Panc1 (cell line): ENCODE measurements around the gene CDH16. TPM values are rescaled to one million over a fixed set of nuclear protein-coding genes. Genes with fewer than 3 reads are reported as not detected.

ENCODE experiments used
- ATAC-seq: fragments of 200-7000 bp; cut with Tn5 transposase; 2 replicates; pipeline ENCODE4 v1.9.1; 2020; ENCODE audit warnings: mild to moderate bottlenecking, moderate library complexity
- BruUV-seq: library from RNA; stranded (reverse); fragments of 400-500 nt; replicated peaks from 2 replicates; lab custom pipeline; 2021; lab: Mats Ljungman, UMichigan
- CTCF ChIA-PET: fragments of 300-600 bp; sonication (Branson Sonifier 250); formaldehyde crosslinking; loops from one replicate; lab custom pipeline; 2022; ENCODE audit warnings: antibody characterized with exemption; lab: Charles Lee
- POLR2A ChIA-PET: fragments of 300-600 bp; sonication (Branson Sonifier 250); formaldehyde crosslinking; loops from one replicate; lab custom pipeline; 2022; ENCODE audit warnings: antibody characterized with exemption; lab: Charles Lee
- DNase-seq: peaks from one replicate; pipeline ENCODE4 v3.0.0-alpha.2; 2010; ENCODE audit warnings: low read depth, low spot score
- H3K27ac ChIP-seq: 2 replicates; pipeline ENCODE4 v1.5.1; 2011; ENCODE audit warnings: mild to moderate bottlenecking, low read length, inconsistent platforms
- H3K27me3 ChIP-seq: fragments of 200-500 bp; sonication (Bioruptor generic); 2 replicates; pipeline ENCODE4 v1.6.0; 2014; ENCODE audit warnings: low read length, inconsistent platforms; ENCODE audit not compliant: control insufficient read depth, insufficient read depth
- H3K36me3 ChIP-seq: fragments of 200-500 bp; sonication (Bioruptor generic); 2 replicates; pipeline ENCODE4 v1.5.1; 2014; ENCODE audit warnings: inconsistent platforms, mild to moderate bottlenecking, low read length, moderate library complexity; ENCODE audit not compliant: control insufficient read depth, insufficient read depth
- H3K4me1 ChIP-seq: 2 replicates; pipeline ENCODE4 v1.5.1; 2011; ENCODE audit warnings: inconsistent platforms, mild to moderate bottlenecking, low read length, moderate library complexity; ENCODE audit not compliant: control insufficient read depth, insufficient read depth
- H3K4me3 ChIP-seq, 2 experiments: 2 replicates each; pipeline ENCODE4 v1.5.1; 2011 to 2012; ENCODE audit warnings: low read depth in 2 of 2, low read length in 2 of 2, mild to moderate bottlenecking in 2 of 2, inconsistent platforms in 1 of 2, moderate library complexity in 1 of 2
- H3K9me3 ChIP-seq: fragments of 200-500 bp; sonication (Bioruptor generic); 2 replicates; pipeline ENCODE4 v1.5.1; 2014; ENCODE audit warnings: low read depth, mild to moderate bottlenecking, inconsistent platforms, low read length, moderate library complexity; ENCODE audit not compliant: control insufficient read depth, insufficient read depth
- POLR2AphosphoS5 ChIP-seq: IDR thresholded peaks from 2 replicates; pipeline ENCODE4 v1.6.1; 2012; ENCODE audit warnings: mild to moderate bottlenecking, low read depth, low read length, moderate library complexity
- TCF7L2 ChIP-seq: IDR thresholded peaks from 2 replicates; pipeline ENCODE4 v1.6.1; 2011; ENCODE audit warnings: mild to moderate bottlenecking, low read depth, low read length, inconsistent platforms
- in situ Hi-C: cut with HindIII; loops from 2 replicates; pipeline ENCODE4 v1.10.0; 2016; ENCODE audit warnings: low sequenced_read_pairs, low pct_unique_long_range_greater_than_20kb
- intact Hi-C: fragments of 100-400 bp; cut with micrococcal nuclease; formaldehyde crosslinking; loops from one replicate; pipeline ENCODE4 v1.10.0; 2022; ENCODE audit not compliant: unreplicated experiment
- total RNA-seq: library from RNA; stranded (reverse); gene quantifications from one replicate; pipeline ENCODE4 v1.2.1, GENCODE V29; 2021; ENCODE audit not compliant: unreplicated experiment
- TF ChIP-seq, protein P1 (sequence below), 2 experiments: IDR thresholded peaks; 2 replicates each; pipeline ENCODE4 v1.6.1; 2011 to 2012; ENCODE audit warnings: low read depth in 2 of 2, control low read depth in 1 of 2, low read length in 1 of 2, mild to moderate bottlenecking in 1 of 2, moderate library complexity in 1 of 2; ENCODE audit not compliant: insufficient read depth in 1 of 2
- TF ChIP-seq, protein P2 (sequence below): fragments of 450-650 bp; IDR thresholded peaks from 2 replicates; pipeline ENCODE4 v1.5.1; 2017; ENCODE audit warnings: mild to moderate bottlenecking

CDH16 gene
- total RNA-seq, 1 experiment from 2014 or later: not detected

DNA sequence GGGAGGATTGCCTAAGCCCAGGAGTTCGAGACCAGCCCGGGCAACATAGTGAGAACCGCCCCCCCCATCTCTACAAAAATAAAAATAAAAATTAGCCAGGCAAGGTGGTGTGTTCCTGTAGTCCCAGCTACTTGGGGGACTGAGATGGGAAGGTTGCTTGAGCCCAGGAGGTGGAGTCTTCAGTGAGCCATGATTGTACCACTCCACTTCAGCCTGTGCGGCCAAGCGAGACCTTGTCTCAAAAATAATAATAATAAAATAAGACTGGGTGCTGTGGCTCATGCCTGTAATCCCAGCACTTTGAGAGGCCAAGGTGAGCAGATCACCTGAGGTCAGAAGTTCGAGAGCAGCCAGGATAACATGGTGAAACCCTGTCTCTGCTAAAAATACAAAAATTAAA is 26.9 kb downstream of the CDH16 start:
- no peak overlapping the region for H3K27ac ChIP-seq
- no peaks in the 10 kb centered on the region for H3K36me3 ChIP-seq
- H3K9me3 ChIP-seq: no peaks in the 10 kb centered on the region
- no peak for DNase-seq
- H3K4me3 ChIP-seq: no peak overlapping the region
- in situ Hi-C loops: no loop called here
- TF ChIP-seq, protein P1, sequence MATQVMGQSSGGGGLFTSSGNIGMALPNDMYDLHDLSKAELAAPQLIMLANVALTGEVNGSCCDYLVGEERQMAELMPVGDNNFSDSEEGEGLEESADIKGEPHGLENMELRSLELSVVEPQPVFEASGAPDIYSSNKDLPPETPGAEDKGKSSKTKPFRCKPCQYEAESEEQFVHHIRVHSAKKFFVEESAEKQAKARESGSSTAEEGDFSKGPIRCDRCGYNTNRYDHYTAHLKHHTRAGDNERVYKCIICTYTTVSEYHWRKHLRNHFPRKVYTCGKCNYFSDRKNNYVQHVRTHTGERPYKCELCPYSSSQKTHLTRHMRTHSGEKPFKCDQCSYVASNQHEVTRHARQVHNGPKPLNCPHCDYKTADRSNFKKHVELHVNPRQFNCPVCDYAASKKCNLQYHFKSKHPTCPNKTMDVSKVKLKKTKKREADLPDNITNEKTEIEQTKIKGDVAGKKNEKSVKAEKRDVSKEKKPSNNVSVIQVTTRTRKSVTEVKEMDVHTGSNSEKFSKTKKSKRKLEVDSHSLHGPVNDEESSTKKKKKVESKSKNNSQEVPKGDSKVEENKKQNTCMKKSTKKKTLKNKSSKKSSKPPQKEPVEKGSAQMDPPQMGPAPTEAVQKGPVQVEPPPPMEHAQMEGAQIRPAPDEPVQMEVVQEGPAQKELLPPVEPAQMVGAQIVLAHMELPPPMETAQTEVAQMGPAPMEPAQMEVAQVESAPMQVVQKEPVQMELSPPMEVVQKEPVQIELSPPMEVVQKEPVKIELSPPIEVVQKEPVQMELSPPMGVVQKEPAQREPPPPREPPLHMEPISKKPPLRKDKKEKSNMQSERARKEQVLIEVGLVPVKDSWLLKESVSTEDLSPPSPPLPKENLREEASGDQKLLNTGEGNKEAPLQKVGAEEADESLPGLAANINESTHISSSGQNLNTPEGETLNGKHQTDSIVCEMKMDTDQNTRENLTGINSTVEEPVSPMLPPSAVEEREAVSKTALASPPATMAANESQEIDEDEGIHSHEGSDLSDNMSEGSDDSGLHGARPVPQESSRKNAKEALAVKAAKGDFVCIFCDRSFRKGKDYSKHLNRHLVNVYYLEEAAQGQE (IDR thresholded peaks at IDR 0.05; ENCODE audit: insufficient read depth in 1 of 2, low read depth in 2 of 2, low read length in 1 of 2): no peak
- TF ChIP-seq, protein P2, sequence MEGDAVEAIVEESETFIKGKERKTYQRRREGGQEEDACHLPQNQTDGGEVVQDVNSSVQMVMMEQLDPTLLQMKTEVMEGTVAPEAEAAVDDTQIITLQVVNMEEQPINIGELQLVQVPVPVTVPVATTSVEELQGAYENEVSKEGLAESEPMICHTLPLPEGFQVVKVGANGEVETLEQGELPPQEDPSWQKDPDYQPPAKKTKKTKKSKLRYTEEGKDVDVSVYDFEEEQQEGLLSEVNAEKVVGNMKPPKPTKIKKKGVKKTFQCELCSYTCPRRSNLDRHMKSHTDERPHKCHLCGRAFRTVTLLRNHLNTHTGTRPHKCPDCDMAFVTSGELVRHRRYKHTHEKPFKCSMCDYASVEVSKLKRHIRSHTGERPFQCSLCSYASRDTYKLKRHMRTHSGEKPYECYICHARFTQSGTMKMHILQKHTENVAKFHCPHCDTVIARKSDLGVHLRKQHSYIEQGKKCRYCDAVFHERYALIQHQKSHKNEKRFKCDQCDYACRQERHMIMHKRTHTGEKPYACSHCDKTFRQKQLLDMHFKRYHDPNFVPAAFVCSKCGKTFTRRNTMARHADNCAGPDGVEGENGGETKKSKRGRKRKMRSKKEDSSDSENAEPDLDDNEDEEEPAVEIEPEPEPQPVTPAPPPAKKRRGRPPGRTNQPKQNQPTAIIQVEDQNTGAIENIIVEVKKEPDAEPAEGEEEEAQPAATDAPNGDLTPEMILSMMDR: no peak
- TF ChIP-seq TCF7L2 (no peak), POLR2AphosphoS5 (no peak)
- intact Hi-C loops: no loop called here
- CTCF ChIA-PET: no interaction called here
- no peaks in the 10 kb centered on the region for H3K4me1 ChIP-seq
- POLR2A ChIA-PET: interaction anchor here (0.5 kb wide), 1 partner anchor 58 kb away, joined by 3 read pairs; no protein-coding TSS in a partner anchor
- BruUV-seq: no TSS peak
- no peak for ATAC-seq
- H3K27me3 ChIP-seq: no peaks in the 10 kb centered on the region

DNA sequence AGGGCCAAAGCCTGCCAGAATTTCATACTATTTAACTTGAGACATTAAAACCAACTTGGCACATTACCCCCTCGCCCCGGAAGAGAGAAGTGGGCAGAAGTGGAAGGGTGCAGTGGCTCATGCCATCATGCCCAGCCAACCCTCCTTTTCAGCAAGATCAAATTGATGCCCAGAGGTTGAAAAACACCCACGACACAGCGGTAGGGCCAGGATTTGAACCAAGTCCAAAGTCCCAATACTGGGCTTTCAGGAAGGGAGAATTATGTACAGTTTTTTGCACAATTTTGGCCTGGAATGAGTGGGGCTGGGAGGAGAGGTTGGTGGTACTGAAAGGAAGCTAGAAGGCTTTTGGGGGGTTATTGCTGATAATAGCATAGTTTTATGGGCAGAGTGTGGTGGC is 27.3 kb downstream of the CDH16 start:
- BruUV-seq: no TSS peak
- no peak overlapping the region for H3K27ac ChIP-seq
- H3K4me1 ChIP-seq: no peaks in the 10 kb centered on the region
- in situ Hi-C loops: no loop called here
- H3K27me3 ChIP-seq: no peaks in the 10 kb centered on the region
- ATAC-seq (no peak), DNase-seq (no peak)
- no peaks in the 10 kb centered on the region for H3K36me3 ChIP-seq
- TF ChIP-seq TCF7L2: no peak
- TF ChIP-seq, protein P1 (IDR thresholded peaks at IDR 0.05; ENCODE audit: insufficient read depth in 1 of 2, low read depth in 2 of 2, low read length in 1 of 2): no peak
- TF ChIP-seq, protein P2: no peak
- TF ChIP-seq POLR2AphosphoS5: no peak
- intact Hi-C loops: no loop called here
- H3K4me3 ChIP-seq: no peak overlapping the region
- H3K9me3 ChIP-seq: no peaks in the 10 kb centered on the region
- POLR2A ChIA-PET: no interaction called here
- CTCF ChIA-PET: no interaction called here
